Astrocyte (in vitro differentiated cells and primary cell): ENCODE results near the gene CCDC120. TPM values are rescaled to one million over a fixed set of nuclear protein-coding genes. Genes with fewer than 3 reads are reported as not detected.

ENCODE experiments used
- DNase-seq: peaks from one replicate; pipeline ENCODE4 v3.0.0-alpha.2; 2010; ENCODE audit warnings: low read depth
- FAIRE-seq: peaks from 2 replicates; lab custom pipeline; 2011; peaks lifted over from hg19 to GRCh38; lab: Jason Lieb, UNC
- H2AFZ ChIP-seq: 2 replicates; pipeline ENCODE4 v1.6.0; 2012; ENCODE audit warnings: low read depth, low read length, inconsistent platforms
- H3K27ac ChIP-seq: 2 replicates; pipeline ENCODE4 v1.5.1; 2011; ENCODE audit warnings: low read depth, low read length, inconsistent platforms
- H3K27me3 ChIP-seq: 2 replicates; pipeline ENCODE4 v1.6.0; 2011; ENCODE audit warnings: low read length, inconsistent platforms; ENCODE audit not compliant: insufficient read depth
- H3K36me3 ChIP-seq: 2 replicates; pipeline ENCODE4 v1.5.1; 2011; ENCODE audit warnings: low read length, inconsistent platforms; ENCODE audit not compliant: insufficient read depth
- H3K4me1 ChIP-seq: 2 replicates; pipeline ENCODE4 v1.5.1; 2011; ENCODE audit warnings: low read length, inconsistent platforms; ENCODE audit not compliant: insufficient read depth
- H3K4me2 ChIP-seq: 2 replicates; pipeline ENCODE4 v1.6.0; 2012; ENCODE audit warnings: low read length, inconsistent platforms
- H3K4me3 ChIP-seq: 2 replicates; pipeline ENCODE4 v1.5.1; 2011; ENCODE audit warnings: low read depth, mild to moderate bottlenecking, low read length, inconsistent platforms; ENCODE audit not compliant: insufficient read depth
- H3K79me2 ChIP-seq: 2 replicates; pipeline ENCODE4 v1.6.0; 2012; ENCODE audit warnings: mild to moderate bottlenecking, low read length, inconsistent platforms; ENCODE audit not compliant: insufficient read depth
- H3K9ac ChIP-seq: 2 replicates; pipeline ENCODE4 v1.6.0; 2012; ENCODE audit warnings: mild to moderate bottlenecking, low read length, inconsistent platforms
- H3K9me3 ChIP-seq: 2 replicates; pipeline ENCODE4 v1.5.1; 2012; ENCODE audit warnings: low read depth, mild to moderate bottlenecking, low read length, inconsistent platforms; ENCODE audit not compliant: insufficient read depth
- H4K20me1 ChIP-seq: 2 replicates; pipeline ENCODE4 v1.6.0; 2012; ENCODE audit warnings: low read length, inconsistent platforms; ENCODE audit not compliant: insufficient read depth
- H3K27ac Mint-ChIP-seq: one replicate; pipeline ENCODE4 v1.8.0; 2021; ENCODE audit warnings: mild to moderate bottlenecking, mixed read lengths; ENCODE audit not compliant: unreplicated experiment
- H3K27me3 Mint-ChIP-seq: one replicate; pipeline ENCODE4 v1.8.0; 2021; ENCODE audit warnings: low read depth, mixed read lengths; ENCODE audit not compliant: unreplicated experiment
- H3K36me3 Mint-ChIP-seq: one replicate; pipeline ENCODE4 v1.8.0; 2021; ENCODE audit warnings: low read depth, mixed read lengths; ENCODE audit not compliant: unreplicated experiment
- H3K4me1 Mint-ChIP-seq: one replicate; pipeline ENCODE4 v1.8.0; 2021; ENCODE audit warnings: low read depth, mixed read lengths; ENCODE audit not compliant: unreplicated experiment
- H3K4me3 Mint-ChIP-seq: one replicate; pipeline ENCODE4 v1.8.0; 2021; ENCODE audit warnings: mild to moderate bottlenecking, moderate library complexity, mixed read lengths; ENCODE audit not compliant: unreplicated experiment
- H3K9me3 Mint-ChIP-seq: one replicate; pipeline ENCODE4 v1.8.0; 2021; ENCODE audit warnings: mild to moderate bottlenecking, mixed read lengths; ENCODE audit not compliant: unreplicated experiment
- CTCF ChIP-seq: IDR thresholded peaks from 2 replicates; pipeline ENCODE4 v1.5.1; 2011; ENCODE audit warnings: low read depth, mild to moderate bottlenecking, inconsistent platforms, low read length, moderate library complexity; ENCODE audit not compliant: insufficient read depth
- EZH2 ChIP-seq: IDR thresholded peaks from 2 replicates; pipeline ENCODE4 v1.6.1; 2012; ENCODE audit warnings: mild to moderate bottlenecking, low read length, inconsistent platforms; ENCODE audit not compliant: insufficient read depth
- total RNA-seq: library from RNA; stranded (reverse); gene quantifications from 2 replicates; pipeline ENCODE4 v1.2.1, GENCODE V29; 2021

Gene CCDC120
- total RNA-seq, 1 donor from 2014 or later: 8.2 TPM

GRCh38 chrX:49066690-49067089 is 7.9 kb downstream of the CCDC120 start:
- Histone ChIP-seq H3K4me1 (peaks cover 1% of the 10 kb centered on the region), H4K20me1 (peaks cover 10% of the 10 kb centered on the region), H3K27me3 (no peaks in the 10 kb centered on the region), H3K4me2 (no peak overlapping the region), H3K9ac (no peak overlapping the region), H3K36me3 (no peaks in the 10 kb centered on the region), H3K4me3 (no peak overlapping the region), H3K9me3 (no peaks in the 10 kb centered on the region), H3K27ac (no peak overlapping the region), H3K79me2 (peaks cover 7% of the 10 kb centered on the region), H2AFZ (no peak overlapping the region)
- H3K27me3 Mint-ChIP-seq: no peaks in the 10 kb centered on the region
- FAIRE-seq (no peak), DNase-seq (no peak)
- no peak overlapping the region for H3K27ac Mint-ChIP-seq
- TF ChIP-seq CTCF: no peak
- no peak for TF ChIP-seq EZH2
- H3K36me3 Mint-ChIP-seq: peaks cover 2% of the 10 kb centered on the region
- no peaks in the 10 kb centered on the region for H3K9me3 Mint-ChIP-seq
- H3K4me3 Mint-ChIP-seq: no peak overlapping the region
- H3K4me1 Mint-ChIP-seq: no peaks in the 10 kb centered on the region

GRCh38 chrX:49067285-49068120 is 8.7 kb downstream of the CCDC120 start:
- no peaks in the 10 kb centered on the region for H3K9me3 Mint-ChIP-seq
- no peak overlapping the region for H2AFZ ChIP-seq
- H3K27ac ChIP-seq: no peak overlapping the region
- no peak overlapping the region for H3K4me3 ChIP-seq
- H3K9me3 ChIP-seq: no peaks in the 10 kb centered on the region
- H3K4me1 ChIP-seq: peaks cover 5% of the 10 kb centered on the region
- DNase-seq: no peak
- H3K4me3 Mint-ChIP-seq: no peak overlapping the region
- H3K36me3 ChIP-seq: no peaks in the 10 kb centered on the region
- TF ChIP-seq EZH2: no peak
- TF ChIP-seq CTCF: no peak
- no peak for FAIRE-seq
- no peak overlapping the region for H3K4me2 ChIP-seq
- no peaks in the 10 kb centered on the region for H3K27me3 ChIP-seq
- H4K20me1 ChIP-seq: peaks cover 11% of the 10 kb centered on the region
- H3K27me3 Mint-ChIP-seq: no peaks in the 10 kb centered on the region
- H3K9ac ChIP-seq: no peak overlapping the region
- peaks cover 2% of the 10 kb centered on the region for H3K36me3 Mint-ChIP-seq
- no peaks in the 10 kb centered on the region for H3K4me1 Mint-ChIP-seq
- no peak overlapping the region for H3K27ac Mint-ChIP-seq
- H3K79me2 ChIP-seq: peaks cover 14% of the 10 kb centered on the region

GRCh38 chrX:49069038-49069437 is 10.2 kb downstream of the CCDC120 start:
- Histone ChIP-seq H3K9ac (no peak overlapping the region), H3K4me1 (peaks cover 5% of the 10 kb centered on the region), H3K27ac (no peak overlapping the region), H3K79me2 (peaks cover 26% of the 10 kb centered on the region), H2AFZ (no peak overlapping the region), H4K20me1 (peaks cover 21% of the 10 kb centered on the region), H3K27me3 (no peaks in the 10 kb centered on the region), H3K4me2 (no peak overlapping the region), H3K9me3 (no peaks in the 10 kb centered on the region), H3K36me3 (no peaks in the 10 kb centered on the region), H3K4me3 (no peak overlapping the region)
- Mint-ChIP-seq H3K4me3 (no peak overlapping the region), H3K9me3 (no peaks in the 10 kb centered on the region), H3K27me3 (no peaks in the 10 kb centered on the region), H3K27ac (no peak overlapping the region), H3K4me1 (no peaks in the 10 kb centered on the region), H3K36me3 (peaks cover 2% of the 10 kb centered on the region)
- TF ChIP-seq CTCF (no peak), EZH2 (no peak)
- FAIRE-seq (peak; percentile 56), DNase-seq (no peak)
